BE2C (cell line): Measurements from ENCODE around the gene SLC25A30.
A peak's percentile ranks its signal among the peaks of the same experiment; 100 is the strongest.
"Not testable (repeated sequence)": the region's sequence is repeated elsewhere in the genome, so short reads cannot be mapped to it uniquely, and the experiment has no call there.

ENCODE experiments used
- DNase-seq: peaks from one replicate; pipeline ENCODE4 v3.0.0-alpha.2; 2020
- H3K27me3 ChIP-seq: fragments of 250-450 bp; sonication (Bioruptor Pico); 2 replicates; pipeline ENCODE4 v1.5.1; 2020; ENCODE audit warnings: mild to moderate bottlenecking
- H3K36me3 ChIP-seq: fragments of 250-450 bp; sonication (Bioruptor Pico); 2 replicates; pipeline ENCODE4 v1.5.1; 2020; ENCODE audit warnings: mild to moderate bottlenecking
- H3K4me1 ChIP-seq: fragments of 250-450 bp; sonication (Bioruptor Pico); 2 replicates; pipeline ENCODE4 v1.5.1; 2020
- H3K4me3 ChIP-seq: 2 replicates; pipeline ENCODE4 v1.5.1; 2011; ENCODE audit warnings: low read depth, low read length
- H3K9me3 ChIP-seq: fragments of 250-450 bp; sonication (Bioruptor Pico); 2 replicates; pipeline ENCODE4 v1.5.1; 2020
- CTCF ChIP-seq: IDR thresholded peaks from 2 replicates; pipeline ENCODE4 v1.5.1; 2012; ENCODE audit warnings: mild to moderate bottlenecking, low read depth, low read length

The SLC25A30 gene

GRCh38 chr13:45398877-45399276 lies 19.3 kb downstream of the SLC25A30 start:
- H3K27me3 ChIP-seq: no peaks in the 10 kb centered on the region
- no peak for DNase-seq
- no peaks in the 10 kb centered on the region; the same call in 1 of the 2 replicates for H3K36me3 ChIP-seq
- H3K9me3 ChIP-seq: no peaks in the 10 kb centered on the region
- no peak for TF ChIP-seq CTCF
- no peaks in the 10 kb centered on the region for H3K4me1 ChIP-seq
- H3K4me3 ChIP-seq: no peak overlapping the region

DNA sequence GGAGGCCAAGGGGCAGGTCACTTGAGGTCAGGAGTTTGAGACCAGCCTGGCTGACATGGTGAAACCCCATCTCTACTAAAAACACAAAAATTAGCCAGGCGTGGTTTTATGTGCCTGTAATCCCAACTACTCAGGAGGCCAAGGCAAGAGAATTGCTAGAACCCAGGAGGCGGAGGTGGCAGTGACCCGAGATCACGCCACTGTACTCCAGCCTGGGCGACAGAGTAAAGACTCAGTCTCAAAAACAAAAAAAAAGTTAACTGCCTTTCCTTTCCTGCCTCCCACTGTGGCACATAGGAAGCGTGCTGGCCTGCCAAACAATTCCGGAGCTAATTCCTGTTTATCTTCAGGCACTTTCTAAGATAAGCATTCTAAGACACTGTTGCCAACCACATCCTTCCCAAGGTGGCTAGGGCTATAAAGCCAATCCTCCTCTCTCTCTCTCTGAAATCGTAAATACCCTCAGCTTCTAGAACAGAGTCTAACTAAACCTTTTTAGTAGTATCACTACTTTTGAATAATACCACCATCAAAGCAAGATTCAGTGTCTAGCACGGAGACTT lies 21.6 kb downstream of the SLC25A30 start:
- H3K4me3 ChIP-seq: no peak overlapping the region
- no peak for TF ChIP-seq CTCF
- H3K4me1 ChIP-seq: no peaks in the 10 kb centered on the region
- no peaks in the 10 kb centered on the region for H3K27me3 ChIP-seq
- no peak for DNase-seq
- no peaks in the 10 kb centered on the region for H3K9me3 ChIP-seq
- no peaks in the 10 kb centered on the region; the same call in 1 of the 2 replicates for H3K36me3 ChIP-seq

GRCh38 chr13:45393941-45394570 lies 24.1 kb downstream of the SLC25A30 start:
- Histone ChIP-seq H3K4me1 (no peaks in the 10 kb centered on the region), H3K27me3 (no peaks in the 10 kb centered on the region), H3K9me3 (no peaks in the 10 kb centered on the region), H3K36me3 (no peaks in the 10 kb centered on the region; the same call in 1 of the 2 replicates), H3K4me3 (no peak overlapping the region)
- TF ChIP-seq CTCF: peak; percentile 77
- DNase-seq: peak; percentile 49

- Histone ChIP-seq H3K27me3 (no peaks in the 10 kb centered on the region), H3K4me3 (no peak overlapping the region), H3K4me1 (no peaks in the 10 kb centered on the region), H3K36me3 (no peaks in the 10 kb centered on the region; the same call in 1 of the 2 replicates), H3K9me3 (no peaks in the 10 kb centered on the region)
- no peak for DNase-seq
- TF ChIP-seq CTCF: no peak
Observed at GRCh38 chr13:45392811-45393210, 25.4 kb downstream of the SLC25A30 start.

GRCh38 chr13:45391926-45392325 lies 26.2 kb downstream of the SLC25A30 start:
- Histone ChIP-seq H3K36me3 (no peaks in the 10 kb centered on the region; the same call in 1 of the 2 replicates), H3K4me1 (no peaks in the 10 kb centered on the region), H3K4me3 (no peak overlapping the region), H3K9me3 (no peaks in the 10 kb centered on the region), H3K27me3 (no peaks in the 10 kb centered on the region)
- no peak for TF ChIP-seq CTCF
- no peak for DNase-seq

- not testable (repeated sequence) for H3K4me1 ChIP-seq, H3K9me3 ChIP-seq, DNase-seq, H3K27me3 ChIP-seq, H3K4me3 ChIP-seq, H3K36me3 ChIP-seq
Observed at GRCh38 chr13:45391128-45391527, 27.0 kb downstream of the SLC25A30 start.

DNA sequence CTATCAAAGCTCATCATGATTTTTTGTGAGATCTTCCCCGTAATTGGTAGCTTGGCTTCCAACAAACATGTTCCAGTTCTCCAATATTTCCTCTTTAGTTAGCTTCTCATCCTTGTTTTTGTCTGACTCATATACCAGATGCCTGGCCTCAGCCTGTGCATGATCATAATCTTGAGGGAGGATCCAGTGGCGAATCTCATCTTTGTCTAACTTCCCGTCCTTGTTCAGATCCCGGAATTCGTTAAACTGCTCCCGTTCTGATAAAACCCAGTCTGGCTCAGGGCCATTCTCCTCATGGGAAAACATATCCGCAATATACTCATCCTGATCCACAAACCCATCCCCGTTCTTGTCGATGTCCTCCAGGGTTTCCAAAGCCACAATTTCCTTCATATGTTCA lies 27.8 kb downstream of the SLC25A30 start:
- H3K36me3 ChIP-seq, H3K4me3 ChIP-seq, H3K9me3 ChIP-seq, H3K4me1 ChIP-seq, H3K27me3 ChIP-seq, DNase-seq: not testable (repeated sequence)
